ENCODE results near the gene YPEL3. TPM values are rescaled to one million over a fixed set of nuclear protein-coding genes. Genes with fewer than 3 reads are reported as not detected.
"Not testable (repeated sequence)": the region's sequence is repeated elsewhere in the genome, so short reads cannot be mapped to it uniquely, and the experiment has no call there.

Gene YPEL3
- total RNA-seq, 2 donors from 2014 or later = 60.2 to 77.8 TPM

- no peak for DNase-seq
- Mint-ChIP-seq H3K27me3 (ENCODE audit: low read depth) (no peaks in the 10 kb centered on the region), H3K4me3 (no peak overlapping the region), H3K9me3 (no peaks in the 10 kb centered on the region), H3K36me3 (ENCODE audit: insufficient read depth in 2 of 2) (peaks cover 3 to 4% of the 10 kb centered on the region in 2 donors), H3K27ac (no peak overlapping the region), H3K4me1 (ENCODE audit: low read depth) (peaks cover 7% of the 10 kb centered on the region)
- no peak for ATAC-seq (replicated peaks in 1 of 2)
Observed at GRCh38 chr16:30127993-30128392, 32.0 kb upstream of the YPEL3 start.

GRCh38 chr16:30125690-30126089 lies 29.7 kb upstream of the YPEL3 start:
- not testable (repeated sequence) for H3K27me3 Mint-ChIP-seq (ENCODE audit: low read depth)

GRCh38 chr16:30124985-30125379 lies 29.0 kb upstream of the YPEL3 start:
- ATAC-seq (replicated peaks in 1 of 2) (no peak), DNase-seq (no peak)
- H3K27ac Mint-ChIP-seq = no peak overlapping the region
- H3K9me3 Mint-ChIP-seq = no peaks in the 10 kb centered on the region
- peaks cover 25% of the 10 kb centered on the region for H3K4me1 Mint-ChIP-seq (ENCODE audit: low read depth)
- peaks cover 0 to 1% of the 10 kb centered on the region in 2 donors for H3K36me3 Mint-ChIP-seq (ENCODE audit: insufficient read depth in 2 of 2)
- H3K27me3 Mint-ChIP-seq (ENCODE audit: low read depth) = no peaks in the 10 kb centered on the region
- no peak overlapping the region for H3K4me3 Mint-ChIP-seq

More at GRCh38 chr16:30125690-30126089, 29.7 kb upstream of the YPEL3 start:
- ATAC-seq (replicated peaks in 1 of 2); H3K27ac Mint-ChIP-seq; H3K9me3 Mint-ChIP-seq; H3K36me3 Mint-ChIP-seq (ENCODE audit: insufficient read depth in 2 of 2); DNase-seq; H3K4me3 Mint-ChIP-seq: not testable (repeated sequence)
- peaks cover 19% of the 10 kb centered on the region for H3K4me1 Mint-ChIP-seq (ENCODE audit: low read depth)

GRCh38 chr16:30122604-30123160 lies 26.7 kb upstream of the YPEL3 start:
- Mint-ChIP-seq H3K27me3 (ENCODE audit: low read depth) (no peaks in the 10 kb centered on the region), H3K4me1 (ENCODE audit: low read depth) (peaks cover 28% of the 10 kb centered on the region), H3K4me3 (peak overlapping the region; percentile 95), H3K36me3 (ENCODE audit: insufficient read depth in 2 of 2) (peaks cover 0 to 6% of the 10 kb centered on the region in 2 donors), H3K9me3 (no peaks in the 10 kb centered on the region), H3K27ac (peak overlapping the region; percentile 90)
- peak; percentile 26 to 37 for ATAC-seq (replicated peaks in 1 of 2)
- DNase-seq = peak; percentile 26 to 37

GRCh38 chr16:30121741-30122571 lies 25.9 kb upstream of the YPEL3 start:
- Mint-ChIP-seq H3K27me3 (ENCODE audit: low read depth) (no peaks in the 10 kb centered on the region), H3K36me3 (ENCODE audit: insufficient read depth in 2 of 2) (peaks cover 0 to 6% of the 10 kb centered on the region in 2 donors), H3K27ac (peak overlapping the region; percentile 35), H3K4me1 (ENCODE audit: low read depth) (peaks cover 28% of the 10 kb centered on the region), H3K9me3 (no peaks in the 10 kb centered on the region), H3K4me3 (peak overlapping the region; percentile 95)
- no peak for ATAC-seq (replicated peaks in 1 of 2)
- no peak for DNase-seq

GRCh38 chr16:30120340-30121105 lies 24.5 kb upstream of the YPEL3 start:
- H3K4me1 Mint-ChIP-seq (ENCODE audit: low read depth) = peaks cover 28% of the 10 kb centered on the region
- H3K27ac Mint-ChIP-seq = no peak overlapping the region
- no peaks in the 10 kb centered on the region for H3K27me3 Mint-ChIP-seq (ENCODE audit: low read depth)
- H3K4me3 Mint-ChIP-seq = no peak overlapping the region
- DNase-seq (no peak), ATAC-seq (replicated peaks in 1 of 2) (no peak)
- H3K9me3 Mint-ChIP-seq = no peaks in the 10 kb centered on the region
- H3K36me3 Mint-ChIP-seq (ENCODE audit: insufficient read depth in 2 of 2) = peaks cover 0 to 6% of the 10 kb centered on the region in 2 donors

GRCh38 chr16:30119428-30119827 lies 23.4 kb upstream of the YPEL3 start:
- Mint-ChIP-seq H3K4me1 (ENCODE audit: low read depth) (peaks cover 36% of the 10 kb centered on the region), H3K36me3 (ENCODE audit: insufficient read depth in 2 of 2) (peaks cover 0 to 6% of the 10 kb centered on the region in 2 donors), H3K4me3 (peak overlapping the region in 1 of 2 donors; percentile 12), H3K27me3 (ENCODE audit: low read depth) (no peaks in the 10 kb centered on the region), H3K27ac (peak overlapping the region; percentile 8), H3K9me3 (no peaks in the 10 kb centered on the region)
- no peak for ATAC-seq (replicated peaks in 1 of 2)
- DNase-seq = no peak

- Mint-ChIP-seq H3K27me3 (ENCODE audit: low read depth) (no peaks in the 10 kb centered on the region), H3K9me3 (no peaks in the 10 kb centered on the region), H3K4me3 (no peak overlapping the region), H3K27ac (no peak overlapping the region), H3K36me3 (ENCODE audit: insufficient read depth in 2 of 2) (peaks cover 0 to 6% of the 10 kb centered on the region in 2 donors), H3K4me1 (ENCODE audit: low read depth) (peaks cover 31% of the 10 kb centered on the region)
- ATAC-seq (replicated peaks in 1 of 2) (no peak), DNase-seq (no peak)
Observed at GRCh38 chr16:30117768-30118167, 21.8 kb upstream of the YPEL3 start.

GRCh38 chr16:30116291-30117207 lies 20.5 kb upstream of the YPEL3 start:
- ATAC-seq (replicated peaks in 1 of 2) = no peak
- Mint-ChIP-seq H3K27ac (no peak overlapping the region), H3K36me3 (ENCODE audit: insufficient read depth in 2 of 2) (peaks cover 0 to 5% of the 10 kb centered on the region in 2 donors), H3K4me3 (no peak overlapping the region), H3K9me3 (no peaks in the 10 kb centered on the region), H3K27me3 (ENCODE audit: low read depth) (no peaks in the 10 kb centered on the region), H3K4me1 (ENCODE audit: low read depth) (peaks cover 23% of the 10 kb centered on the region)
- DNase-seq = no peak

GRCh38 chr16:30115238-30115637 lies 19.2 kb upstream of the YPEL3 start:
- no peak for DNase-seq
- Mint-ChIP-seq H3K36me3 (ENCODE audit: insufficient read depth in 2 of 2) (peaks cover 0 to 7% of the 10 kb centered on the region in 2 donors), H3K27ac (no peak overlapping the region), H3K4me1 (ENCODE audit: low read depth) (peaks cover 15% of the 10 kb centered on the region), H3K9me3 (no peaks in the 10 kb centered on the region), H3K27me3 (ENCODE audit: low read depth) (no peaks in the 10 kb centered on the region), H3K4me3 (no peak overlapping the region)
- peak in 1 of 2 donors; percentile 19 for ATAC-seq (replicated peaks in 1 of 2)

GRCh38 chr16:30114833-30115232 lies 18.8 kb upstream of the YPEL3 start:
- not testable (repeated sequence) for H3K27me3 Mint-ChIP-seq (ENCODE audit: low read depth); ATAC-seq (replicated peaks in 1 of 2); H3K4me3 Mint-ChIP-seq; H3K27ac Mint-ChIP-seq; H3K36me3 Mint-ChIP-seq (ENCODE audit: insufficient read depth in 2 of 2); H3K9me3 Mint-ChIP-seq; DNase-seq
- H3K4me1 Mint-ChIP-seq (ENCODE audit: low read depth) = peaks cover 11% of the 10 kb centered on the region

- Mint-ChIP-seq H3K4me3 (no peak overlapping the region), H3K27ac (no peak overlapping the region)
- DNase-seq = no peak
Observed at GRCh38 chr16:30114411-30114810, 18.4 kb upstream of the YPEL3 start.

More at GRCh38 chr16:30114411-30114810, 18.4 kb upstream of the YPEL3 start:
- Mint-ChIP-seq H3K4me1 (ENCODE audit: low read depth) (peaks cover 10% of the 10 kb centered on the region), H3K9me3 (no peaks in the 10 kb centered on the region), H3K27me3 (ENCODE audit: low read depth) (no peaks in the 10 kb centered on the region), H3K36me3 (ENCODE audit: insufficient read depth in 2 of 2) (peaks cover 0 to 6% of the 10 kb centered on the region in 2 donors)
- ATAC-seq (replicated peaks in 1 of 2) = no peak

Data from activated T-cell treated with anti-CD3 and anti-CD28 coated beads, Interleukin-2, amount 50 U/mL, for 72 hours (primary cell).